Aorta (tissue), 5 donors: ENCODE data around the gene PAIP2B. TPM values are rescaled to one million over a fixed set of nuclear protein-coding genes. Genes with fewer than 3 reads are reported as not detected.
"Not testable (repeated sequence)": the region's sequence is repeated elsewhere in the genome, so short reads cannot be mapped to it uniquely, and the experiment has no call there.

Experiments used
- ATAC-seq: fragments of 200-7000 bp; cut with Tn5 transposase; one replicate; pipeline ENCODE4 v1.9.1; 2022; ENCODE audit warnings: moderate library complexity; ENCODE audit not compliant: low FRiP score
- DNase-seq, 2 donors: peaks; one replicate each; pipeline ENCODE4 v3.0.0-alpha.2; 2020
- H3K27ac ChIP-seq, 2 donors: one replicate each; pipeline ENCODE4 v1.5.1; 2013; ENCODE audit warnings: low read length in 2 of 2, mild to moderate bottlenecking in 2 of 2, moderate library complexity in 2 of 2, control low read depth in 1 of 2, inconsistent platforms in 1 of 2, low read depth in 1 of 2
- H3K27me3 ChIP-seq, 2 donors: one replicate each; pipeline ENCODE4 v1.6.1; 2013; ENCODE audit warnings: control low read depth in 1 of 2, low read length in 1 of 2, mild to moderate bottlenecking in 1 of 2, moderate library complexity in 1 of 2; ENCODE audit not compliant: insufficient read depth in 2 of 2, control insufficient read depth in 1 of 2
- H3K36me3 ChIP-seq, 2 donors: one replicate each; pipeline ENCODE4 v1.6.1; 2013; ENCODE audit warnings: control low read depth in 1 of 2, low read length in 1 of 2, mild to moderate bottlenecking in 1 of 2; ENCODE audit not compliant: insufficient read depth in 2 of 2, control insufficient read depth in 1 of 2
- H3K4me1 ChIP-seq, 2 donors: one replicate each; pipeline ENCODE4 v1.6.1; 2013; ENCODE audit warnings: low read length in 2 of 2, control low read depth in 1 of 2, mild to moderate bottlenecking in 1 of 2, moderate library complexity in 1 of 2; ENCODE audit not compliant: insufficient read depth in 2 of 2, control insufficient read depth in 1 of 2
- H3K4me3 ChIP-seq, 2 donors: one replicate each; pipeline ENCODE4 v1.5.1; 2013; ENCODE audit warnings: low read length in 2 of 2, control low read depth in 1 of 2, mild to moderate bottlenecking in 1 of 2
- H3K9me3 ChIP-seq: one replicate; pipeline ENCODE4 v1.6.1; 2013; ENCODE audit warnings: mild to moderate bottlenecking, low read length; ENCODE audit not compliant: control insufficient read depth
- WGBS, 2 donors: extraction: QIAGEN DNeasy Blood & Tissue Kit; methylation state at CpG; one replicate each; pipeline ENCODE4 v1.1.7; 2013; 5-methylcytosine and 5-hydroxymethylcytosine counted together
- intact Hi-C, 2 donors: fragments of 100-400 bp; cut with DNase I; formaldehyde crosslinking; loops; one replicate each; pipeline versions ENCODE4 v1.14.2 to v1.15.0; 2022
- polyA plus RNA-seq, 2 donors: library from polyadenylated mRNA; stranded (reverse); fragments of 200-250 nt; gene quantifications; one replicate each; pipeline ENCODE4 v1.2.3, GENCODE V29; 2013
- total RNA-seq, 2 donors: library from RNA; stranded (reverse); fragmentation: NEBNext Ultra II Directional; extraction: Animal tissue kit (Norgen Biotek cat#: 25700); gene quantifications; one replicate each; pipeline ENCODE4 v1.2.1, GENCODE V29; 2021
- donor health status: healthy with polysubstance abuse.
- donor health status: Bipolar disorder and iron deficiency.
- donor health status: DM: no; HTN: no; CAD: no.
- donor health status: DM: no; HTN: no; CAD: no.
- donor health status: DM: yes; HTN: yes; CAD: no.

Gene PAIP2B
- total and polyA plus RNA-seq, 4 donors, result 1.3 to 5.4 (median 4.5) TPM

DNA sequence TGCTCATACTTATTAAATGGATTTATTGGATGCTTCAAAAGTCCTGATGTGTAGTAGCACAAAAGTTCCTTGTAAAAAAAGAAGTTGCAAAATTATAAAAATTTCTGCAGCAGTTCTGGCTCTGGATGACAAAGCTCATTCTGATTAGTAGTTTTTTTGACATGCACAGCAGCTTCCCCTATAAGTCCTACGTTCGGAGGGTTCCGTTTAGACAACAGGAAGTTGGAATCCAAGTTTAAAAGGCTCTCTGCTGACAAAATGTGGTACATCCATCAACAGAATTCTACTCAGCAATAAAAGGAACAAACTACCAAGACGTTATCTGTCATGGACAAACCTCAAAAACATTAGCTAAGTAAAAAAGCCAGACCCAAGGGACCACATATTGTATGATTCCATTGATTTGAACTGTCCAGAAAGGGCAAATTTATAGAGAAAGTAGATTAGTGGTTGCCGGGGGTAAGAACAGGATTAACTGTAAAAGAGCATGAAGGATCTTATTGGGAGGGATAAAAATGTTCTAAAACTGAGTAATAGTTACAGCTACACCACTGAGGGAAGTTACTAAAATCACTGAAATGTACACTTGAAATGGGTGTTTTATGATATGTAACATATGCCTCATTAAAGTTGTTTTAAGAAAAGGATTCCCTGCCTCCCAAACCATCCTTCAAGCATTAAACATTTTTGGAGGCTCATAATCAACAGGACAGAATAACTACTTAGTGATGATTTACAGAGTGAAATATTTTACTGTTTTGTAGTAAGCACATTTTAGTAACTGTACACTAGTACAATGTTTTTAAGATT, 43.4 kb downstream of the PAIP2B start:
- WGBS, 2 donors, result 65 to 74% methylated on average over 2 of the region's 5 CpGs
- ATAC-seq, intact Hi-C loops: not testable (repeated sequence)

DNA sequence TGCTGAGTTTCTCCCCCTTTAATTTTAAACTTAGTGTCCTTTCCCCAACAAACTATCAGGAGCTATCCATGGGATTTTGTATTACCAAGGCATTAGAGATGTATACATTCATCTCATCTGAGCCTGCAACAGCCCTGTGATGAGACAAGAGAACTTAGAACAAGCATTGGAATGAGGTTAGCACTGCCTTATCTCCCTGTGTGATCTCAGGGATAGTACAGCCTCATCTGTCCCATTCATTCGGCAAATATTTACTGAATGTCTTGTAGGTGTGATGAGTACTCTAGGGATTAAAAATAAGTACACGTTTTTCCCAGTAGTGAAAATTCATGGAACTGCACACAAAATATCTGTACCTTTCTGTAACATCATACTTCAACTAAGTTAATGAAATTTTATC, 45.6 kb downstream of the PAIP2B start:
- ATAC-seq, result no peak
- Histone ChIP-seq H3K9me3 (no peaks in the 10 kb centered on the region), H3K4me1 (no peaks in the 10 kb centered on the region), H3K36me3 (no peaks in the 10 kb centered on the region), H3K27ac (no peak overlapping the region), H3K27me3 (no peaks in the 10 kb centered on the region), H3K4me3 (no peak overlapping the region)
- 75% methylated on average over 2 of the region's 2 CpGs for WGBS, 2 donors
- DNase-seq, result no peak
- intact Hi-C loops, result no loop called here

More for the DNA sequence above, 43.4 kb downstream of the PAIP2B start:
- not testable (repeated sequence) for H3K36me3 ChIP-seq, H3K27me3 ChIP-seq, H3K9me3 ChIP-seq, H3K4me1 ChIP-seq, H3K27ac ChIP-seq, DNase-seq, H3K4me3 ChIP-seq

DNA sequence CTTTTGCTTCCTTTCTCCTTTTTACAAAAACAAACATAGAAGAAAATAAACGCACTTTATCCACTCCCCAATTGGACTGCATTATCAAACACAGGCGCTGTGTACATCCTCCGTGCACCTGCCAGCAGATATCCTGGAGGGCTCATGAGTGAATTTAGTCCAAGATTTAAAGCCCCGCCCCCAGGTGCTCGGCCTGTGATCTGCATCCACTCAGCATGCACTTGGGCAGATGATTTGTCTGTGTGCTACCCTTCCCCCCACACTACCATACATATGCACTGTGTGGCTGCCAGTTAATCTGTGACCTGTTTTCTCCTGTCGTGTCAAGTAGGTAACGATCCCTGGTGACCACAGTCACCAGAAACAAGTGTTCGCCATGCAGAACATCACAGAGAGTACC, 48.1 kb downstream of the PAIP2B start:
- H3K4me1 ChIP-seq, ATAC-seq: not testable (repeated sequence)

DNA sequence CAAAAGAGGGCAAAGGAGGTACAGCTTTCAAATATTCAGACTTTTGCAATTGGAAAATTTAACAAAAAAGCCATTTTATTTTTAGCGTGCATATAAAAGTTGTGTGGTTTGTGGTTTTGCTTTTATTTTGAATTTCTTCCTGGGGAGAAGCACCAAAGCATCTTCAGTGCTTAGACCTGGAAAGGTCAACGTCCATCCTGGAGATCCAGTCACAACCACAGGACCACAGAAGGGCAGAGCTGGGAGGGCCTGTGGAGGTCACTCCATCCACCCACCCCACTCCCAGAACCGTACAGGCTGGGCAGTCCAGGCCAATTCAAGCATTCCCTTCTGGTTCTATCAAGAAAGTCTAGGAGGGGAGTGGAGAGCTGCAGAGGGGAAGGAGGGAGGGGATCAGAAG, 52.7 kb downstream of the PAIP2B start:
- intact Hi-C loops, result no loop called here
- WGBS, 2 donors, result 66 to 73% methylated on average over 3 of the region's 3 CpGs
- H3K4me3 ChIP-seq, result no peak overlapping the region
- no peak overlapping the region for H3K27ac ChIP-seq
- H3K9me3 ChIP-seq, result no peaks in the 10 kb centered on the region
- no peaks in the 10 kb centered on the region for H3K36me3 ChIP-seq
- H3K4me1 ChIP-seq, result no peaks in the 10 kb centered on the region
- no peak for DNase-seq
- no peak for ATAC-seq
- no peaks in the 10 kb centered on the region for H3K27me3 ChIP-seq

More for the DNA sequence above, 48.1 kb downstream of the PAIP2B start:
- WGBS, 2 donors, result 77 to 78% methylated on average over 8 of the region's 8 CpGs
- H3K36me3 ChIP-seq, DNase-seq, H3K9me3 ChIP-seq, H3K27ac ChIP-seq, H3K4me3 ChIP-seq, H3K27me3 ChIP-seq, intact Hi-C loops: not testable (repeated sequence)

DNA sequence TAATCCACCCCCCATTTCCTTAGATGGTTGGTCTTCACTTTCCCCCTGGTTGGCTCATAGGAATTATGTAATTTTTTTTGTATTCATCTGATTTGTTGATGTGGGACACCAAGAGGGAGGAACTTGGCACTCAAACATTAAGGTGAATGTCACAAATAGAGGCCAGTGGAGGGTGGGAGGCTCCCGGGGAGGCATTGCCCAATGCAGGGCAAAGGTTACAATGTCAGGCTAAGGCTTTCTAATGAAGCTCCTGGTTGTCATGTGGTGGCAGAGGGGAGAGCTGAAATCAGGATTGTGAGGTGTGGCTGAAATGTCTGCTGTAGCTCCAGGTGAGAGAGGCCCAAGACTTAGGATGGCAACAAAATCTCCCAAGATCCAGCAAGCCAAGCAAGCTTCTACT, 53.8 kb downstream of the PAIP2B start:
- no peaks in the 10 kb centered on the region for H3K36me3 ChIP-seq
- intact Hi-C loops, result no loop called here
- ATAC-seq (no peak), DNase-seq (no peak)
- no peak overlapping the region for H3K27ac ChIP-seq
- H3K27me3 ChIP-seq, result no peaks in the 10 kb centered on the region
- H3K4me3 ChIP-seq, result no peak overlapping the region
- H3K9me3 ChIP-seq, result no peaks in the 10 kb centered on the region
- H3K4me1 ChIP-seq, result no peaks in the 10 kb centered on the region
- WGBS, 2 donors, result 73 to 91% methylated on average over 1 of the region's 1 CpG

DNA sequence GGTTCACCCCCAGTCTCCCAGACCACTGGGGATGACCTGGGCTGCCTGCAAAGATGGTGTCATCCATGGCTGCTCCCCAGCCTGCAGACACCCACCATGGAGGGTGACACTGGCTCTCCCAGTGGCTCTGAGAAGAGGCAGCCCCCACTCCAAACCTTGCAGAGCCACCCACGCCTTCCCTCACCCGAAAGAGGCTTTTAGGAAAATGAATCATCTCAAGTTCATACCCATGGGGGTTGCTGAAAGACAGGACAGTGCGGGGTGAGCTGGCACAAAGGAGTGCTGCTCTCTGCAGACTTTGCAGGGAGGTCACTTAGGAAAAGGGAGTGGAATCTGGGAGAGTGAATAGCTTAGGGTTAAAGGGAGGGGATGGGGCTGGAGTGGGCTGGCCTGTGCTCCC, 60.1 kb downstream of the PAIP2B start:
- 65 to 66% methylated on average over 3 of the region's 3 CpGs for WGBS, 2 donors
- Histone ChIP-seq H3K36me3 (no peaks in the 10 kb centered on the region), H3K27me3 (no peaks in the 10 kb centered on the region), H3K9me3 (no peaks in the 10 kb centered on the region), H3K27ac (no peak overlapping the region), H3K4me1 (no peaks in the 10 kb centered on the region), H3K4me3 (no peak overlapping the region)
- DNase-seq, result no peak
- intact Hi-C loops, result no loop called here
- no peak for ATAC-seq

DNA sequence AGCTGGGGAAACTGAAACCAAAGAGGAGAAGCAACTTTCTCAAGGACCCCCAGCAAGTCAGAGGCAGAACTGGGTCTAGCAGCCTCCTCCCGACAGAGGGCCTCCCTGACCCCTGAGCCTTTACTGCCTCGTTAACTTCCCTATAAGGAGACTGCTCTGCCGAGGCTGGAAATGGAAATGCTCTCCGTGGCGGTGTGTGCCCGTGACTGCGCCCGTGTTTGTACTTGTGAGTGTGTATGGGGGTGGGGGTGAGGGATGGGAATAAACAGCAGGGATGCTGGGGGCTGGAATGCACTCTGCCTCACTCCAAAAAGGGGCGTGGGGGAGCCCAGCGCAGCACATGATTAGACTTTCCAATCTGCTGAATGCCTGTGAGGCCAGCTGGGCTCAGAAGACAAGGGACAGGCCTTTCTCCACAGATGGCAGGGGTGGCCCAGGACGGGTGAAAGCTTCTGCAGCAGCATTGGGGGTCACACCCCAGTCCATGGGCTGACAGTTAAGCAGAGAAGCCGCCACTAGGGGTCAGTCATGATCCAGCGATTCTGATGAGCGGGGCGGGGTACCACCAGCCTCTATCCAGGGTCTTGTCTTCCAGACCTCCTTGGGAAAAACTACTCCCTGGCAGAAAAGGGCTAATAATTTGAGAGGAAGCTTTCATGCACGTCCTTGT, 69.6 kb downstream of the PAIP2B start:
- no peaks in the 10 kb centered on the region for H3K9me3 ChIP-seq
- ATAC-seq, result no peak
- intact Hi-C loops, result loop anchor here in 1 of 2 donors (10.0 kb wide), 1 partner anchor 348 kb away; no protein-coding TSS in a partner anchor
- no peak for DNase-seq
- no peak overlapping the region for H3K27ac ChIP-seq
- 8 to 11% methylated on average over 16 of the region's 16 CpGs for WGBS, 2 donors
- no peaks in the 10 kb centered on the region for H3K4me1 ChIP-seq
- H3K4me3 ChIP-seq, result no peak overlapping the region
- no peaks in the 10 kb centered on the region for H3K36me3 ChIP-seq
- H3K27me3 ChIP-seq, result no peaks in the 10 kb centered on the region

DNA sequence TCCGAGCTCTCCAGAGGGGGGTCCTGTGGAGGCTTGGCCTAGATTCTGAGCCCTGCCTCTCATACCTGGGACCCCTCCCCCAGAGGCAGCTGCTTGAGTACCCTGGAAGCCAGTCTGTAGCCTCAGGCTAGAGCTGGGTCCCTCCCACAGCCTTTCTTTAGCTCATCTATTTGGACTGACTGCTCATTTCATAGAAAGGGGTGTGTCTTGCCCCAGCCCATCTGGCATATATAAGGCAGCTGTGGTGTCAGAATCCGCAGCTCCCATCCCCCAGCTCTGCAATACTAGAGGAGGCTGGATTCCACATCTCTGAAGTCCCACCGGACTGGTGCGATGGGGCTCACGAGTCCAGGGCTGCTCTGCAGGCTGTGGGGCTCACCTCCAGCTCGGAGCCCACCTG, 70.3 kb downstream of the PAIP2B start:
- DNase-seq (no peak), ATAC-seq (no peak)
- H3K4me1 ChIP-seq, result no peaks in the 10 kb centered on the region
- no peaks in the 10 kb centered on the region for H3K36me3 ChIP-seq
- intact Hi-C loops, result loop anchor here in 1 of 2 donors (10.0 kb wide), 1 partner anchor 348 kb away; no protein-coding TSS in a partner anchor
- H3K27ac ChIP-seq, result no peak overlapping the region
- no peaks in the 10 kb centered on the region for H3K9me3 ChIP-seq
- no peaks in the 10 kb centered on the region for H3K27me3 ChIP-seq
- 55 to 80% methylated on average over 6 of the region's 6 CpGs for WGBS, 2 donors
- no peak overlapping the region for H3K4me3 ChIP-seq

DNA sequence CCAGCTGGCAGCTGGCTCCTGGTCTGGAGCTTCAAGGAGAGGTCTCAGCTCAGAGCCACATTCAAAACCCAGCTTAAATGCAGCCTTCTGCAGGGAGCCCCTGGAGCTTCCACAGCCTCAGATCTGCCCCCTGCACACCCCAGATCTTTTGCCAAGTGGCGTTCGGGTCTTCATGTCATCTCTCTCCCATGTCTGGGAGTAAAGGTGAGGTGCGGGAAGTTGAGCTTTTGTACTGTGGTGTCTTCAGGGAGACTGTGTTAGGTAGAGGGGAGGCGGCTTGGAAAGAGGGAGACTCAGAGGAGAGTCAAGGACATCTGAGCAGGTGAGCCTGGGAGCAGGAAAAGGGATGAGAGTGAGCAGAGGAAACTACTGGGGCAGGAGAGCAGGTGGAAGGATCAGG, 71.1 kb downstream of the PAIP2B start:
- no peaks in the 10 kb centered on the region for H3K36me3 ChIP-seq
- H3K4me1 ChIP-seq, result no peaks in the 10 kb centered on the region
- no peak overlapping the region for H3K27ac ChIP-seq
- no peaks in the 10 kb centered on the region for H3K9me3 ChIP-seq
- intact Hi-C loops, result loop anchor here in 1 of 2 donors (10.0 kb wide), 1 partner anchor 349 kb away; no protein-coding TSS in a partner anchor
- no peak for DNase-seq
- H3K27me3 ChIP-seq, result no peaks in the 10 kb centered on the region
- H3K4me3 ChIP-seq, result no peak overlapping the region
- no peak for ATAC-seq
- WGBS, 2 donors, result 88 to 91% methylated on average over 4 of the region's 4 CpGs
